ENCODE data around the gene PPFIBP1.

PPFIBP1 gene

GRCh38 chr12:27657296-27657695, 133.3 kb downstream of the PPFIBP1 start:
- Mint-ChIP-seq H3K9me3 (no peaks in the 10 kb centered on the region), H3K4me3 (no peak overlapping the region), H3K27ac (no peak overlapping the region), H3K36me3 (peaks cover 1% of the 10 kb centered on the region), H3K4me1 (peaks cover 11% of the 10 kb centered on the region), H3K27me3 (no peaks in the 10 kb centered on the region)
- DNase-seq = no peak
- CTCF ChIA-PET = interaction anchor here (1.5 kb wide), 1 partner anchor 273 kb away, joined by 3 read pairs; no protein-coding TSS in a partner anchor

DNA sequence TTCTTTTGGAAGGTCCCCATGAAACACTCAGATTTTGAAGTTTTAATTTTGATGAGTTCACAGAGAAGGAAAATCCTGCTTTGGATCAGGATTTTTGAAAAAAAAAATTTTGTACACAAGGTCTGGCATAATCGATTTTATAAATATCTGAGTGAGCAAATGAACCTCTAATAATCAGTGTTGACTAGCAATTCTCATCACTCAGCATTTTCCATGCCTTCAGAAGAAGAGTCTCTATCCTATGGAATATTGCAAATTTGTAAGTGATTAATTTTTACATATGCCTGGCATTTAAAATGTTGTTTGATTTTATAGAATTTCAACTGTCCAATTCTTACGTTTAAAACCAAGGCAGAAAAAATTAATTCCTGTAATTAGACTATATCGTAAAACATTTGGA, 141.7 kb downstream of the PPFIBP1 start:
- no peak for DNase-seq
- no peak overlapping the region for H3K27ac Mint-ChIP-seq
- CTCF ChIA-PET = no interaction called here

GRCh38 chr12:27666510-27666909, 142.5 kb downstream of the PPFIBP1 start:
- no peak overlapping the region for H3K4me3 Mint-ChIP-seq
- CTCF ChIA-PET = interaction anchor here (0.7 kb wide), 1 partner anchor 37 kb away, joined by 3 read pairs; no protein-coding TSS in a partner anchor
- no peaks in the 10 kb centered on the region for H3K9me3 Mint-ChIP-seq
- H3K4me1 Mint-ChIP-seq = peaks cover 2% of the 10 kb centered on the region
- H3K27me3 Mint-ChIP-seq = no peaks in the 10 kb centered on the region
- no peak for DNase-seq
- no peaks in the 10 kb centered on the region for H3K36me3 Mint-ChIP-seq
- no peak overlapping the region for H3K27ac Mint-ChIP-seq

More for the DNA sequence above, 141.7 kb downstream of the PPFIBP1 start:
- Mint-ChIP-seq H3K27me3 (no peaks in the 10 kb centered on the region), H3K36me3 (peaks cover 1% of the 10 kb centered on the region), H3K4me3 (no peak overlapping the region), H3K9me3 (no peaks in the 10 kb centered on the region), H3K4me1 (peaks cover 2% of the 10 kb centered on the region)

DNA sequence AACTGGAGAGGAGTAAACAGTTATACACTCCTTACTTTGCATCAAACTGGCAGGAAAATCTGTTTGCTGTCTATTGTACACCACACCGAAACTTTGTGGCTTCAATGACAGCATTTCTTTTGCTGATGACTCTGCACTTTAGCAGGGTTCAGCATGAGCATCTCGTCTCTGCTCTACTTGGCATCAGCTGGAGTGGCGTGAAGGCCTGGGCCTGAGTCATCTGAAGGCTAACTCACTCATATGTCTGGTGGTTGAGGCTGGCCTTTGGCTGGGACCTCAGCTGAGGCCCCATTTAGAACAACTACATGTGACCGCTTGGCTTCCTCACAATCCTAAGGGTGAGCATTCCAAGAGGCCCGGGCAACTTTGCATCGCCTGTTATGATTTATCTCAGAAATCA, 143.5 kb downstream of the PPFIBP1 start:
- Mint-ChIP-seq H3K4me3 (no peak overlapping the region), H3K9me3 (no peaks in the 10 kb centered on the region), H3K36me3 (no peaks in the 10 kb centered on the region), H3K4me1 (no peaks in the 10 kb centered on the region), H3K27ac (no peak overlapping the region), H3K27me3 (no peaks in the 10 kb centered on the region)
- CTCF ChIA-PET = no interaction called here
- no peak for DNase-seq

- no peak overlapping the region for H3K27ac Mint-ChIP-seq
- no peak overlapping the region for H3K4me3 Mint-ChIP-seq
- CTCF ChIA-PET = no interaction called here
- H3K27me3 Mint-ChIP-seq = no peaks in the 10 kb centered on the region
- no peaks in the 10 kb centered on the region for H3K9me3 Mint-ChIP-seq
- H3K36me3 Mint-ChIP-seq = no peaks in the 10 kb centered on the region
- no peaks in the 10 kb centered on the region for H3K4me1 Mint-ChIP-seq
- no peak for DNase-seq
Observed at GRCh38 chr12:27672051-27672450, 148.0 kb downstream of the PPFIBP1 start.

- no peaks in the 10 kb centered on the region for H3K27me3 Mint-ChIP-seq
- H3K27ac Mint-ChIP-seq = no peak overlapping the region
- no peak overlapping the region for H3K4me3 Mint-ChIP-seq
- no peaks in the 10 kb centered on the region for H3K4me1 Mint-ChIP-seq
- no peaks in the 10 kb centered on the region for H3K9me3 Mint-ChIP-seq
- H3K36me3 Mint-ChIP-seq = no peaks in the 10 kb centered on the region
- DNase-seq = no peak
- CTCF ChIA-PET = no interaction called here
Observed at GRCh38 chr12:27672643-27673042, 148.6 kb downstream of the PPFIBP1 start.

GRCh38 chr12:27673101-27673718, 149.2 kb downstream of the PPFIBP1 start:
- Mint-ChIP-seq H3K9me3 (no peaks in the 10 kb centered on the region), H3K27ac (no peak overlapping the region), H3K27me3 (no peaks in the 10 kb centered on the region), H3K4me3 (no peak overlapping the region), H3K4me1 (no peaks in the 10 kb centered on the region), H3K36me3 (no peaks in the 10 kb centered on the region)
- CTCF ChIA-PET = no interaction called here
- DNase-seq = no peak

DNA sequence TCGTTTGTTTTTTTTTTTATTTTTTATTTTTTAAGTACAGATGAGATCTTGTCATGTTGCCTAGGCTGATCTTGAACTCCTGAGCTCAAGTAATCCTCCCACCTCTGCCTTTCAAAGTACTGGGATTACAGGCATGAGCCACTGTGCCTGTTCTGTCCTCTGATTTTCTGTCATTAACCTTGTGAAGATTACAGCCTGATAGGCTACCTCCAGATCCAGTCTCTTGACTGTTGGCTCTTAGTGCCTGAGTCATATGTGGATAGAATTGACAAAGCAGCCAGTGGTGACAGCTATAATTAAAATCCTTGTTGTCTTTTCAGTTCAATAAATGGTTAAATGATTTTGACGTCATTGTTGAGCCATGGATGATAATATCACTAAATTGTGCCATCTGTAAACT, 151.0 kb downstream of the PPFIBP1 start:
- Mint-ChIP-seq H3K36me3 (peaks cover 4% of the 10 kb centered on the region), H3K4me1 (no peaks in the 10 kb centered on the region), H3K4me3 (no peak overlapping the region), H3K27ac (no peak overlapping the region), H3K9me3 (no peaks in the 10 kb centered on the region), H3K27me3 (no peaks in the 10 kb centered on the region)
- no peak for DNase-seq
- CTCF ChIA-PET = interaction anchor here (0.6 kb wide), 1 partner anchor 264 kb away, joined by 3 read pairs; no protein-coding TSS in a partner anchor

DNA sequence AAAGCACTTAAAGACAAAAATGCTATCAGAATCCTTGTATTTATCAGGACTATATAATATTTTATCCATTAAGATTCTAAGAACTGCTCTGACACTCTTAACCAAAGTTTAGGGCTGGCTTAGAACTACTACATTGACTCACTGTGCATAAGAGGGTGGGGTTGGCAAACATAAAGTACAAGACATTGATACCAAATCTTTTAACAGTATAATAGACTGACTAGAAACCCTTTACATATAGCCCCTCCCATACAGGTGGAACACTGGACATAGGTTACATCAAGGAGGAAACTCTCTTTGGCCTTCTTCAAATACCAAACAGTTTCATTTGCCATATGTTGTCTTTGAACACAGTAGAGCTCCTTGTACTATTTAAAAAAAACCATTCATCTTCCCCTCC, 156.6 kb downstream of the PPFIBP1 start:
- no peaks in the 10 kb centered on the region for H3K27me3 Mint-ChIP-seq
- no peaks in the 10 kb centered on the region for H3K9me3 Mint-ChIP-seq
- DNase-seq = no peak
- peaks cover 5% of the 10 kb centered on the region for H3K36me3 Mint-ChIP-seq
- CTCF ChIA-PET = no interaction called here
- no peak overlapping the region for H3K27ac Mint-ChIP-seq
- no peaks in the 10 kb centered on the region for H3K4me1 Mint-ChIP-seq
- no peak overlapping the region for H3K4me3 Mint-ChIP-seq

GRCh38 chr12:27682534-27682933, 158.5 kb downstream of the PPFIBP1 start:
- Mint-ChIP-seq H3K27ac (no peak overlapping the region), H3K4me1 (no peaks in the 10 kb centered on the region), H3K4me3 (no peak overlapping the region), H3K9me3 (no peaks in the 10 kb centered on the region), H3K27me3 (no peaks in the 10 kb centered on the region), H3K36me3 (peaks cover 5% of the 10 kb centered on the region)
- CTCF ChIA-PET = no interaction called here
- no peak for DNase-seq

DNA sequence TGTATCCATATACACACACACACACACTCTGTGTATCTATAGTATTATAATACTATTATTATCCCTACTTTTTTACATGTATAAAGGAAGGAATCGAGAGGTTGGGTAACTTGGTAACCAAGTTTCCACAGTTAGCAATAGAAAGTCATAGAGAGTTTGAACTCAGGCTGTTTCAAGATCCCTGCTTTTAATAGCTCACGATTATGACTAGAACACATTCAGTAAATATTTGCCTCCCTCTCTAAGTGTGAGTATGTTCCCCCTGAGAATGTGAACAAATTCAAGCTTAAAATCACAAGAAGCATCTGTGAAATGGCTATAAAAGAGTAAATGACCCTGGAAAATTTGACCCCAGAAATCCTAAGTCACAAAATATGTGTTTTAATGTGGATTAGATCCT, 161.3 kb downstream of the PPFIBP1 start:
- peaks cover 1% of the 10 kb centered on the region for H3K36me3 Mint-ChIP-seq
- no peaks in the 10 kb centered on the region for H3K27me3 Mint-ChIP-seq
- no peak overlapping the region for H3K27ac Mint-ChIP-seq

GRCh38 chr12:27686147-27686546, 162.1 kb downstream of the PPFIBP1 start:
- H3K36me3 Mint-ChIP-seq = peaks cover 1% of the 10 kb centered on the region
- no peaks in the 10 kb centered on the region for H3K9me3 Mint-ChIP-seq
- DNase-seq = no peak
- no peak overlapping the region for H3K27ac Mint-ChIP-seq
- H3K4me3 Mint-ChIP-seq = no peak overlapping the region
- no peaks in the 10 kb centered on the region for H3K4me1 Mint-ChIP-seq
- no peaks in the 10 kb centered on the region for H3K27me3 Mint-ChIP-seq
- CTCF ChIA-PET = interaction anchor here (1.1 kb wide), 1 partner anchor 17 kb away, joined by 3 read pairs; no protein-coding TSS in a partner anchor

More for the DNA sequence above, 161.3 kb downstream of the PPFIBP1 start:
- DNase-seq = no peak
- Mint-ChIP-seq H3K4me1 (no peaks in the 10 kb centered on the region), H3K4me3 (no peak overlapping the region), H3K9me3 (no peaks in the 10 kb centered on the region)
- CTCF ChIA-PET = no interaction called here

DNA sequence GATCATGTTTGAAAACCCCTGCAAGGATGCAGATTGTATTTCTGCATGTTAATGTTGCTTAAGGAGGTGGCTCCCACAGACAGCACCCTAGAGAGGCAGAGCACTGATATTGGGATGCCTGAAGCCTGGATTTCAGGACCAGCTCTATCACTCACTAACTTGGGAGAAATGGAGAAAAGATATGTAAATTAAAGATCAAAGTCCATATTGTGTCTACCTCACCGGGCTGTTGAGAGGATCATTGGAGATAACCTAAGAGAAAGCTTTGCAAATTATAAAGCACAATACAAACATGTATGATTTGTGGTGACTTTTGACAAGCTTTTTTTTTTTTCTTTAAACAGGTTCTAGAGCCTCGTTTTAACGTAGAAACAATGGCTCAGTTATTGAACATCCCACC, 164.7 kb downstream of the PPFIBP1 start:
- Mint-ChIP-seq H3K36me3 (peaks cover 1% of the 10 kb centered on the region), H3K9me3 (no peaks in the 10 kb centered on the region), H3K4me1 (no peaks in the 10 kb centered on the region), H3K4me3 (no peak overlapping the region), H3K27ac (no peak overlapping the region), H3K27me3 (no peaks in the 10 kb centered on the region)
- CTCF ChIA-PET = interaction anchor here (0.6 to 1.3 kb wide), 2 partner anchors 15 to 55 kb away, joined by 3 read pairs; no protein-coding TSS in a partner anchor
- DNase-seq = no peak

DNA sequence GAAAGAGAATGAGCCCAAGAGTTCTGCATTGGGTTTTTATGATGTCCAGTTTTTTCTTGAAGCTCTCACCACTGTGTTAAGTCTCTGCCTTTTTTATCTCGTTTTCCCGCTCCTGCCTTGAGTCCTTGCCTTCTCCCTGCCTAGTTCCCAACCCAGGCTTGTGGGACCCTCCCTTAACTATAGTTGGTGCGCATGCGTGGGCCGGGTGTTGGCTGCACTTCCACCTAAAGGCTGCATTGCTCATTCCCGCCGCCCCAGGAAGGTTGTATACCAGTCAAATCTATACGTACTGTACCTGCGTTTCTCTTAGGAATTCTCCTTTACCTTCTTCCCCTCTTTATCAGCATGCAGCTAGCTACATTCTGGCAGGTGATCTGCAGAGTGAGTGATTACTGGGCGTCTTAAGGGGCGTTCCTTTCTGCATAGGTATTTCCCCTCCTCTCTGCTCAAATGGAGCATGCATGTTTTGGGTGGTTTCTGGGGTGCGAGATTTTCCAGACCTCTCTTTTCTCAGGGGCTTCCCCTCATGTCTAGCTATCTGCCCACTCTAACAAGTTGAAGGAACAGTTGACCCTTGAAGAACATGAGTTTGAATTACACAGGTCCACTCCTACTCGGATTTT, 165.7 kb downstream of the PPFIBP1 start:
- H3K27ac Mint-ChIP-seq = no peak overlapping the region
- no peaks in the 10 kb centered on the region for H3K27me3 Mint-ChIP-seq
- peaks cover 1% of the 10 kb centered on the region for H3K36me3 Mint-ChIP-seq
- no peak for DNase-seq
- H3K4me1 Mint-ChIP-seq = no peaks in the 10 kb centered on the region
- H3K9me3 Mint-ChIP-seq = no peaks in the 10 kb centered on the region
- H3K4me3 Mint-ChIP-seq = no peak overlapping the region
- CTCF ChIA-PET = interaction anchor here (1.3 kb wide), 1 partner anchor 14 kb away, joined by 3 read pairs; no protein-coding TSS in a partner anchor

- no peak for DNase-seq
- CTCF ChIA-PET = interaction anchor here (0.6 kb wide), 1 partner anchor 386 kb away, joined by 3 read pairs; no protein-coding TSS in a partner anchor
- peaks cover 1% of the 10 kb centered on the region for H3K36me3 Mint-ChIP-seq
- H3K9me3 Mint-ChIP-seq = no peaks in the 10 kb centered on the region
- H3K4me3 Mint-ChIP-seq = no peak overlapping the region
- no peak overlapping the region for H3K27ac Mint-ChIP-seq
- H3K27me3 Mint-ChIP-seq = no peaks in the 10 kb centered on the region
- H3K4me1 Mint-ChIP-seq = no peaks in the 10 kb centered on the region
Observed at GRCh38 chr12:27693403-27693802, 169.4 kb downstream of the PPFIBP1 start.

Data from activated naive CD4-positive, alpha-beta T cell treated with anti-CD3 and anti-CD28 coated beads, Interleukin-2, amount 10 ng/mL, durations not matched to agents 7 days and 5 days (primary cell).